ENCODE data around the gene ZNF669.

The ZNF669 gene

GRCh38 chr1:247064304-247064703 is 39.9 kb downstream of the ZNF669 start:
- no peak for DNase-seq (ENCODE audit: low read depth in 3 of 3)

GRCh38 chr1:247060771-247061170 is 43.4 kb downstream of the ZNF669 start:
- no peak for DNase-seq (ENCODE audit: low read depth in 3 of 3)

- DNase-seq (ENCODE audit: low read depth in 3 of 3) = no peak
Observed at GRCh38 chr1:247056071-247056470, 48.1 kb downstream of the ZNF669 start.

- DNase-seq (ENCODE audit: low read depth in 3 of 3) = no peak
Observed at GRCh38 chr1:247054992-247055415, 49.2 kb downstream of the ZNF669 start.
